ENCODE measurements around the gene ISM1. TPM values are rescaled to one million over a fixed set of nuclear protein-coding genes. Genes with fewer than 3 reads are reported as not detected.

Gene ISM1
- total RNA-seq, 1 donor from 2014 or later = 4.1 TPM

- intact Hi-C loops (cut with DNase I) = no loop called here
- H3K36me3 ChIP-seq = no peaks in the 10 kb centered on the region
- DNase-seq (no peak), ATAC-seq (no peak)
- H3K27ac ChIP-seq = no peak overlapping the region
- no peaks in the 10 kb centered on the region for H3K9me3 ChIP-seq
- no peaks in the 10 kb centered on the region for H3K27me3 ChIP-seq
- TF ChIP-seq CTCF (IDR thresholded peaks at IDR 0.05) = no peak
- no peak overlapping the region for H3K4me3 ChIP-seq
- H3K4me1 ChIP-seq = no peaks in the 10 kb centered on the region
These were observed 34.9 kb upstream of the ISM1 start for GRCh38 chr20:13186043-13186774.

DNA sequence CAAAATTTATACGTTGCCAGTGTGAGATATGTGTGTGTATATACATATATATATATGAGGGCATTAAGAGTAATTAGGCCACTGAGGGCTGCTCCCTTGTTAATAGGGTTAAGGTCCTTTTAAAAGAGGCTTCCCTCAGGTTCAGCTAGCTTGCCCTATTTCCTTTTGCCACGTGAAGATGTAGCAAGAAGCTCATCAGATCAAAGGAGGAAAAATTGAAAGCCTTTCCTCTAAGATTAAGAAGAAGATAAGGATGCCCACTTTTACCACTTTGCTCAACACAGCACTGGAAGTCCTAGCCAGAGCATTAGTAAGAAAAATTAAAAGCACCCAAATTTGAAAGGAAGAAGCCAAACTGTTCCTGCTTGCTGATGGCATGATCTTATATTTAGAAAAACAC is 33.2 kb upstream of the ISM1 start:
- Histone ChIP-seq H3K27me3 (no peaks in the 10 kb centered on the region), H3K4me1 (no peaks in the 10 kb centered on the region), H3K9me3 (no peaks in the 10 kb centered on the region), H3K36me3 (no peaks in the 10 kb centered on the region), H3K4me3 (no peak overlapping the region), H3K27ac (no peak overlapping the region)
- ATAC-seq (no peak), DNase-seq (no peak)
- intact Hi-C loops (cut with DNase I) = no loop called here
- TF ChIP-seq CTCF (IDR thresholded peaks at IDR 0.05) = no peak

GRCh38 chr20:13199279-13199678 is 21.8 kb upstream of the ISM1 start:
- Histone ChIP-seq H3K27me3 (no peaks in the 10 kb centered on the region), H3K4me1 (no peaks in the 10 kb centered on the region), H3K4me3 (no peak overlapping the region), H3K27ac (no peak overlapping the region), H3K9me3 (no peaks in the 10 kb centered on the region), H3K36me3 (no peaks in the 10 kb centered on the region)
- intact Hi-C loops (cut with DNase I) = no loop called here
- no peak for TF ChIP-seq CTCF (IDR thresholded peaks at IDR 0.05)
- ATAC-seq (no peak), DNase-seq (no peak)

- intact Hi-C loops (cut with DNase I) = loop anchor here (10.0 kb wide), 1 partner anchor 46 kb away; no protein-coding TSS in a partner anchor
- H3K9me3 ChIP-seq = no peaks in the 10 kb centered on the region
- DNase-seq (no peak), ATAC-seq (no peak)
- H3K27ac ChIP-seq = no peak overlapping the region
- no peaks in the 10 kb centered on the region for H3K36me3 ChIP-seq
- H3K27me3 ChIP-seq = no peaks in the 10 kb centered on the region
- no peaks in the 10 kb centered on the region for H3K4me1 ChIP-seq
- TF ChIP-seq CTCF (IDR thresholded peaks at IDR 0.05) = no peak
- H3K4me3 ChIP-seq = no peak overlapping the region
These were observed 20.1 kb upstream of the ISM1 start for GRCh38 chr20:13200767-13201500.

DNA sequence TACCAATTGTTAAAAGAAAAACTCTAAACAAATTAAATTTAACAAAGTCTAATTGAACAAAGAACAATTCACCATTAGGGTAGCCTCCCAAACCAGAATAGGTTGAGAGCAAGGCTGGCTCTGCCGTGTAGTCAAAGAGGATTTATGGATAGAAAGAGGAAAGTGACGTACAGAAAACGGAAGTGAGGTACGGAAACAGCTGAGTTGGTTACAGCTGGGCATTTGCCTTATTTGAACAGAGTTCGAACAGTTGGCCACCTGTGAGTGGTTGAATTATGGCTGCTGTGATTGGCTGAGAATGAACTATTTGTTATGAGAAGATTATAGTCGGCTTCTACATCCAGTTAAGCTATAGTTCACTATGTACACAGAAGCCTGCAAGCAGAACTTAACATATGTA is 18.5 kb upstream of the ISM1 start:
- Histone ChIP-seq H3K4me1 (no peaks in the 10 kb centered on the region), H3K27ac (no peak overlapping the region), H3K27me3 (no peaks in the 10 kb centered on the region), H3K4me3 (no peak overlapping the region), H3K36me3 (no peaks in the 10 kb centered on the region), H3K9me3 (no peaks in the 10 kb centered on the region)
- no peak for ATAC-seq
- DNase-seq = no peak
- intact Hi-C loops (cut with DNase I) = loop anchor here (10.0 kb wide), 1 partner anchor 48 kb away; no protein-coding TSS in a partner anchor
- TF ChIP-seq CTCF (IDR thresholded peaks at IDR 0.05) = no peak

All from upper lobe of right lung (tissue), 1 donor.